Testis (tissue), 2 donors: ENCODE results near the gene PHF3.

Source experiments
- CTCF ChIP-seq, 3 experiments: fragments of 450-650 bp in 2 of 3; fragments of 200-600 bp in 1 of 3; sonication (generic) in 1 of 3; IDR thresholded peaks; one replicate each; pipeline ENCODE4 v1.5.1; 2016 to 2019; ENCODE audit warnings: antibody characterized with exemption in 3 of 3, mild to moderate bottlenecking in 2 of 3, moderate library complexity in 1 of 3
- POLR2A ChIP-seq: fragments of 450-650 bp; IDR thresholded peaks from one replicate; pipeline ENCODE4 v1.6.1; 2017; ENCODE audit warnings: antibody characterized with exemption, mild to moderate bottlenecking, moderate library complexity

- TF ChIP-seq CTCF (IDR thresholded peaks at IDR 0.05): no peak
- no peak for TF ChIP-seq POLR2A
Observed at GRCh38 chr6:63714091-63714490, 78.5 kb downstream of the PHF3 start.
